ENCODE measurements around the gene DCLK1. TPM values are rescaled to one million over a fixed set of nuclear protein-coding genes. Genes with fewer than 3 reads are reported as not detected.

Gene DCLK1
- total RNA-seq, 1 experiment from 2014 or later, result 0.10 TPM

DNA sequence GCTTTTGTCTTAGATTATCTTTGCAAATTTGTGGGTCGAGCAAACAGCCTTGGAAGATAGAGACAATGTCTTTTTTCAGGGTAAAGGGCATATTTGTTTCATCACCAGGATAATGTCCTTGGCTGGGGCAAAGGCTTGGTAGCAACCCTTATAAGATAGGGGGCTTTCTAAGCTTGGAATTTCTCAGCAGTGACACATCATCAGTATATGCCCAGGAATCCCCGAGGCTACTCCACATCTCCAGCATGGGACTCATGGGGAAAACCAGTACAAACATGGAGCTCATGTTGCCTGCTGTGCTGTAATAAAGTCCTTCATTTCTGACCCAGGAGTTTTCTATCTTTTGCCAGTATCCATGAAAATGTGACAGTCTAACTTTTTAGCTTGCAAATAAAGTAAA is 77.1 kb downstream of the DCLK1 start:
- Histone ChIP-seq H3K36me3 (ENCODE audit: control insufficient read depth in 1 of 2, insufficient read depth in 2 of 2, low read length in 2 of 2) (no peaks in the 10 kb centered on the region), H3K4me1 (ENCODE audit: control insufficient read depth in 1 of 2, insufficient read depth in 2 of 2, low read length in 2 of 2) (no peaks in the 10 kb centered on the region), H3K27me3 (ENCODE audit: insufficient read depth, low read length) (no peaks in the 10 kb centered on the region), H2AFZ (ENCODE audit: low read depth, low read length, poor library complexity, severe bottlenecking) (no peak overlapping the region), H3K9me3 (ENCODE audit: control insufficient read depth in 1 of 2, insufficient read depth in 1 of 2, low read depth in 1 of 2, low read length in 2 of 2) (peaks cover 0 to 17% of the 10 kb centered on the region in 2 experiments; a peak in 2 of 4 replicates), H3K9ac (ENCODE audit: low read length) (no peak overlapping the region), H3K4me2 (ENCODE audit: low read length) (no peak overlapping the region), H3K27ac (ENCODE audit: low read depth, low read length) (no peak overlapping the region), H3K9me2 (ENCODE audit: insufficient read depth) (no peaks in the 10 kb centered on the region), H3K4me3 (replicated peaks in 1 of 2; ENCODE audit: low read depth in 1 of 2, low read length in 2 of 2) (no peak overlapping the region), H4K20me1 (ENCODE audit: insufficient read depth) (no peaks in the 10 kb centered on the region), H3K79me2 (ENCODE audit: insufficient read depth, low read length) (no peaks in the 10 kb centered on the region)
- DNase-seq (ENCODE audit: low read depth, low spot score) (no peak), ATAC-seq (no peak)
- TF ChIP-seq, protein P1, sequence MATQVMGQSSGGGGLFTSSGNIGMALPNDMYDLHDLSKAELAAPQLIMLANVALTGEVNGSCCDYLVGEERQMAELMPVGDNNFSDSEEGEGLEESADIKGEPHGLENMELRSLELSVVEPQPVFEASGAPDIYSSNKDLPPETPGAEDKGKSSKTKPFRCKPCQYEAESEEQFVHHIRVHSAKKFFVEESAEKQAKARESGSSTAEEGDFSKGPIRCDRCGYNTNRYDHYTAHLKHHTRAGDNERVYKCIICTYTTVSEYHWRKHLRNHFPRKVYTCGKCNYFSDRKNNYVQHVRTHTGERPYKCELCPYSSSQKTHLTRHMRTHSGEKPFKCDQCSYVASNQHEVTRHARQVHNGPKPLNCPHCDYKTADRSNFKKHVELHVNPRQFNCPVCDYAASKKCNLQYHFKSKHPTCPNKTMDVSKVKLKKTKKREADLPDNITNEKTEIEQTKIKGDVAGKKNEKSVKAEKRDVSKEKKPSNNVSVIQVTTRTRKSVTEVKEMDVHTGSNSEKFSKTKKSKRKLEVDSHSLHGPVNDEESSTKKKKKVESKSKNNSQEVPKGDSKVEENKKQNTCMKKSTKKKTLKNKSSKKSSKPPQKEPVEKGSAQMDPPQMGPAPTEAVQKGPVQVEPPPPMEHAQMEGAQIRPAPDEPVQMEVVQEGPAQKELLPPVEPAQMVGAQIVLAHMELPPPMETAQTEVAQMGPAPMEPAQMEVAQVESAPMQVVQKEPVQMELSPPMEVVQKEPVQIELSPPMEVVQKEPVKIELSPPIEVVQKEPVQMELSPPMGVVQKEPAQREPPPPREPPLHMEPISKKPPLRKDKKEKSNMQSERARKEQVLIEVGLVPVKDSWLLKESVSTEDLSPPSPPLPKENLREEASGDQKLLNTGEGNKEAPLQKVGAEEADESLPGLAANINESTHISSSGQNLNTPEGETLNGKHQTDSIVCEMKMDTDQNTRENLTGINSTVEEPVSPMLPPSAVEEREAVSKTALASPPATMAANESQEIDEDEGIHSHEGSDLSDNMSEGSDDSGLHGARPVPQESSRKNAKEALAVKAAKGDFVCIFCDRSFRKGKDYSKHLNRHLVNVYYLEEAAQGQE (IDR thresholded peaks at IDR 0.05; ENCODE audit: low read depth), result no peak
- TF ChIP-seq SRF (IDR thresholded peaks at IDR 0.05; ENCODE audit: low read depth) (no peak), POLR2AphosphoS5 (IDR thresholded peaks at IDR 0.05; ENCODE audit: low read depth, low read length) (no peak), JUND (IDR thresholded peaks at IDR 0.05) (no peak)
- RAD21 ChIA-PET (ENCODE audit: low non-redundant PET in 1 of 2, low total read pairs in 2 of 2, uncharacterized antibody in 2 of 2, unreplicated experiment in 2 of 2), result no interaction called here
- CTCF ChIA-PET, result no interaction called here
- BruUV-seq (replicated peaks), result no TSS peak
- intact Hi-C loops (cut with micrococcal nuclease), result no loop called here
- POLR2A ChIA-PET, result no interaction called here

DNA sequence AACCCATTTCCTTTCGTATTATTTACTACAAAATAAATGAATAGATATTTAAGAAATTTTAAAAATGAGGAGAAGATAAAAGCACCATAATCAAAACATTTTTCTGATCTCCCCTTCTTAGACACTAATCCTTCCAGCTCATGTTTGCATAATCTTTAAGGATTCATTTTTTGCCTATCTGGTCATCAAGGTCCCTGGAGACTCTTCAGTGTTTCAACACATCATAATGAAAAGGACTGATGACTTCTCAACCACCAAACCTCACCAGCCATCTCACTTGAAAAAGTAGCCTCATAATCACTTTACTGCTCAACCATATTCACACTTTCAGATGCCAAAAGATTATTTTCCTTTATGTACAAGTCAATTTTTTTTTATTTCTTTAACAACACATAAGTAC is 80.1 kb downstream of the DCLK1 start:
- Histone ChIP-seq H3K27me3 (ENCODE audit: insufficient read depth, low read length) (no peaks in the 10 kb centered on the region), H3K79me2 (ENCODE audit: insufficient read depth, low read length) (no peaks in the 10 kb centered on the region), H3K4me3 (replicated peaks in 1 of 2; ENCODE audit: low read depth in 1 of 2, low read length in 2 of 2) (no peak overlapping the region), H3K4me2 (ENCODE audit: low read length) (no peak overlapping the region), H3K4me1 (ENCODE audit: control insufficient read depth in 1 of 2, insufficient read depth in 2 of 2, low read length in 2 of 2) (no peaks in the 10 kb centered on the region), H3K9ac (ENCODE audit: low read length) (no peak overlapping the region), H3K9me2 (ENCODE audit: insufficient read depth) (no peaks in the 10 kb centered on the region), H4K20me1 (ENCODE audit: insufficient read depth) (no peaks in the 10 kb centered on the region), H3K36me3 (ENCODE audit: control insufficient read depth in 1 of 2, insufficient read depth in 2 of 2, low read length in 2 of 2) (no peaks in the 10 kb centered on the region), H3K9me3 (ENCODE audit: control insufficient read depth in 1 of 2, insufficient read depth in 1 of 2, low read depth in 1 of 2, low read length in 2 of 2) (peaks cover 0 to 12% of the 10 kb centered on the region in 2 experiments; a peak in 2 of 4 replicates), H2AFZ (ENCODE audit: low read depth, low read length, poor library complexity, severe bottlenecking) (no peak overlapping the region), H3K27ac (ENCODE audit: low read depth, low read length) (no peak overlapping the region)
- intact Hi-C loops (cut with micrococcal nuclease), result no loop called here
- no peak for DNase-seq (ENCODE audit: low read depth, low spot score)
- RAD21 ChIA-PET (ENCODE audit: low non-redundant PET in 1 of 2, low total read pairs in 2 of 2, uncharacterized antibody in 2 of 2, unreplicated experiment in 2 of 2), result no interaction called here
- ATAC-seq, result no peak
- CTCF ChIA-PET, result no interaction called here
- POLR2A ChIA-PET, result no interaction called here
- BruUV-seq (replicated peaks), result no TSS peak
- TF ChIP-seq EGR1 (IDR thresholded peaks at IDR 0.05; ENCODE audit: low read depth), result no peak
- TF ChIP-seq CBX3 (IDR thresholded peaks at IDR 0.05; ENCODE audit: low read depth), result no peak
- TF ChIP-seq, protein P2, sequence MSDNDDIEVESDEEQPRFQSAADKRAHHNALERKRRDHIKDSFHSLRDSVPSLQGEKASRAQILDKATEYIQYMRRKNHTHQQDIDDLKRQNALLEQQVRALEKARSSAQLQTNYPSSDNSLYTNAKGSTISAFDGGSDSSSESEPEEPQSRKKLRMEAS (IDR thresholded peaks at IDR 0.05), result no peak
- TF ChIP-seq SRF (IDR thresholded peaks at IDR 0.05; ENCODE audit: low read depth), result no peak
- TF ChIP-seq, protein P3, sequence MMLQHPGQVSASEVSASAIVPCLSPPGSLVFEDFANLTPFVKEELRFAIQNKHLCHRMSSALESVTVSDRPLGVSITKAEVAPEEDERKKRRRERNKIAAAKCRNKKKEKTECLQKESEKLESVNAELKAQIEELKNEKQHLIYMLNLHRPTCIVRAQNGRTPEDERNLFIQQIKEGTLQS (IDR thresholded peaks at IDR 0.05), result no peak
- no peak for TF ChIP-seq POLR2A (IDR thresholded peaks at IDR 0.05; ENCODE audit: borderline replicate concordance, extremely low read depth, insufficient read depth, insufficient read length)
- no peak for TF ChIP-seq POLR2AphosphoS5 (IDR thresholded peaks at IDR 0.05; ENCODE audit: low read depth, low read length)
- TF ChIP-seq RAD21 (IDR thresholded peaks at IDR 0.05; ENCODE audit: low read depth), result no peak
- TF ChIP-seq ZFX (IDR thresholded peaks at IDR 0.05), result no peak
- no peak for TF ChIP-seq SIN3A (IDR thresholded peaks at IDR 0.05; ENCODE audit: low read depth)
- TF ChIP-seq, protein P4, sequence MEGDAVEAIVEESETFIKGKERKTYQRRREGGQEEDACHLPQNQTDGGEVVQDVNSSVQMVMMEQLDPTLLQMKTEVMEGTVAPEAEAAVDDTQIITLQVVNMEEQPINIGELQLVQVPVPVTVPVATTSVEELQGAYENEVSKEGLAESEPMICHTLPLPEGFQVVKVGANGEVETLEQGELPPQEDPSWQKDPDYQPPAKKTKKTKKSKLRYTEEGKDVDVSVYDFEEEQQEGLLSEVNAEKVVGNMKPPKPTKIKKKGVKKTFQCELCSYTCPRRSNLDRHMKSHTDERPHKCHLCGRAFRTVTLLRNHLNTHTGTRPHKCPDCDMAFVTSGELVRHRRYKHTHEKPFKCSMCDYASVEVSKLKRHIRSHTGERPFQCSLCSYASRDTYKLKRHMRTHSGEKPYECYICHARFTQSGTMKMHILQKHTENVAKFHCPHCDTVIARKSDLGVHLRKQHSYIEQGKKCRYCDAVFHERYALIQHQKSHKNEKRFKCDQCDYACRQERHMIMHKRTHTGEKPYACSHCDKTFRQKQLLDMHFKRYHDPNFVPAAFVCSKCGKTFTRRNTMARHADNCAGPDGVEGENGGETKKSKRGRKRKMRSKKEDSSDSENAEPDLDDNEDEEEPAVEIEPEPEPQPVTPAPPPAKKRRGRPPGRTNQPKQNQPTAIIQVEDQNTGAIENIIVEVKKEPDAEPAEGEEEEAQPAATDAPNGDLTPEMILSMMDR (IDR thresholded peaks at IDR 0.05 in 2 of 3, conservative IDR thresholded peaks at IDR 0.05 in 1 of 3; ENCODE audit: borderline replicate concordance in 1 of 3, insufficient read depth in 1 of 3, low read depth in 2 of 3, low read length in 2 of 3), result no peak
- no peak for TF ChIP-seq CEBPB (IDR thresholded peaks at IDR 0.05; ENCODE audit: low read depth)
- TF ChIP-seq TCF7L2 (IDR thresholded peaks at IDR 0.05; ENCODE audit: borderline replicate concordance, extremely low read depth, insufficient read depth, insufficient read length), result no peak
